GM23248 (cell line): Measurements from ENCODE around the gene FBN1. TPM values are rescaled to one million over a fixed set of nuclear protein-coding genes. Genes with fewer than 3 reads are reported as not detected.

Experiments
- DNase-seq: peaks from one replicate; pipeline ENCODE4 v3.0.0-alpha.2; 2015
- H2AFZ ChIP-seq: fragments of 200-600 bp; sonication (generic); 2 replicates; pipeline ENCODE4 v1.6.1; 2016; ENCODE audit warnings: antibody characterized with exemption
- H3F3A ChIP-seq: fragments of 200-600 bp; sonication (generic); 2 replicates; pipeline ENCODE4 v1.6.1; 2016; ENCODE audit warnings: mild to moderate bottlenecking, antibody characterized with exemption, mixed run types; ENCODE audit not compliant: insufficient read depth
- H3K27ac ChIP-seq: fragments of 200-600 bp; sonication (generic); 2 replicates; pipeline ENCODE4 v1.5.1; 2016; ENCODE audit warnings: mild to moderate bottlenecking
- H3K27me3 ChIP-seq: fragments of 200-600 bp; sonication (generic); replicated peaks from 2 replicates; pipeline ENCODE4 v1.6.1; 2016; ENCODE audit warnings: mild to moderate bottlenecking; ENCODE audit not compliant: insufficient read depth
- H3K36me3 ChIP-seq: fragments of 200-600 bp; sonication (generic); 2 replicates; pipeline ENCODE4 v1.6.1; 2016; ENCODE audit warnings: low read depth, mild to moderate bottlenecking
- H3K4me1 ChIP-seq: fragments of 200-600 bp; sonication (generic); 2 replicates; pipeline ENCODE4 v1.6.1; 2016; ENCODE audit warnings: mild to moderate bottlenecking; ENCODE audit not compliant: insufficient read depth
- H3K4me2 ChIP-seq: fragments of 200-600 bp; sonication (generic); one replicate; pipeline ENCODE4 v1.6.1; 2016; ENCODE audit warnings: mild to moderate bottlenecking; ENCODE audit not compliant: unreplicated experiment
- H3K4me3 ChIP-seq: fragments of 200-600 bp; sonication (generic); 2 replicates; pipeline ENCODE4 v1.5.1; 2016; ENCODE audit warnings: mild to moderate bottlenecking
- H3K79me2 ChIP-seq: fragments of 200-600 bp; sonication (generic); 2 replicates; pipeline ENCODE4 v1.6.1; 2016; ENCODE audit warnings: mild to moderate bottlenecking; ENCODE audit not compliant: insufficient read depth
- H3K9ac ChIP-seq: fragments of 200-600 bp; sonication (generic); 2 replicates; pipeline ENCODE4 v1.6.1; 2016; ENCODE audit warnings: mild to moderate bottlenecking
- H3K9me2 ChIP-seq: fragments of 200-600 bp; sonication (generic); 2 replicates; pipeline ENCODE4 v1.6.1; 2016; ENCODE audit warnings: mixed run types, mild to moderate bottlenecking, moderate library complexity; ENCODE audit not compliant: insufficient read depth
- H3K9me3 ChIP-seq: fragments of 200-600 bp; sonication (generic); one replicate; pipeline ENCODE4 v1.6.1; 2017; ENCODE audit warnings: low read depth
- H4K20me1 ChIP-seq: fragments of 200-600 bp; sonication (generic); 2 replicates; pipeline ENCODE4 v1.6.0; 2016; ENCODE audit not compliant: insufficient read depth
- EZH2 ChIP-seq: fragments of 200-600 bp; sonication (generic); IDR thresholded peaks from 2 replicates; pipeline ENCODE4 v1.6.1; 2018; ENCODE audit warnings: antibody characterized with exemption, mild to moderate bottlenecking; ENCODE audit not compliant: insufficient read depth, poor library complexity, severe bottlenecking
- EZH2phosphoT487 ChIP-seq: fragments of 200-600 bp; sonication (generic); IDR thresholded peaks from 2 replicates; pipeline ENCODE4 v1.6.1; 2018; ENCODE audit warnings: antibody characterized with exemption, moderate library complexity, mild to moderate bottlenecking, low read depth; ENCODE audit not compliant: insufficient read depth
- WGBS, 2 experiments: methylation state at CpG; one replicate each; pipeline ENCODE4 v1.1.6; 2015 to 2017; ENCODE audit warnings: low lambda C conversion rate in 2 of 2, low coverage in 1 of 2; ENCODE audit errors: missing lambda C conversion rate in 2 of 2; 5-methylcytosine and 5-hydroxymethylcytosine counted together
- in situ Hi-C: fragments of 300-500 bp; cut with MboI; formaldehyde crosslinking; loops from 2 replicates; pipeline ENCODE4 v1.15.0; 2020
- polyA plus RNA-seq: library from polyadenylated mRNA; unstranded; fragments of >200 nt; fragmentation: Nextera tagmentation; extraction: Ambion mirVana; gene quantifications from 2 replicates; pipeline ENCODE4 v1.2.1, GENCODE V29; 2016
- total RNA-seq: library from RNA; depleted of rRNA; stranded (reverse); fragments of >200 nt; shearing (Covaris generic); gene quantifications from 2 replicates; pipeline ENCODE4 v1.2.3, GENCODE V29; 2014

FBN1 gene
- total and polyA plus RNA-seq, 2 experiments from 2014 or later: 374 to 1,478 TPM

DNA sequence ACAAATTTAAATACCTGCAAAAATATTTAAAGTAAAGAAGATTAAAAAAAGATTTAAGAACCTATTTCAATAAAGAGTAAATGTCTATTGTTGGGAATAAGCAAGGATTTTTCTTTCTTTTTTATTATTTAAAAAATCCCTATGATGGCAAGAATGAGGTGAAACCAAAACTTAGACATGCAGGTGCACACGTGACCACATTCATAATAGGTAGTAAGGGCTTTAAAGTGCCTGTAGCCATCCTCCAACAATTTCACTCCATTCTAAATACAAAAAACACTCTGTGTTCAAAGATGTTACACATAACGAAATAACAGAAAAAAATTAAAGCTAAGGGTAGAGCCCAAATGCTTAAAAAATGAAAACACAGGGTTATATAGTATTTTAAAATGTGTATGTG lies 74.0 kb downstream of the FBN1 start:
- in situ Hi-C loops: no loop called here
- H3K79me2 ChIP-seq: peaks cover 100% of the 10 kb centered on the region
- H3K4me2 ChIP-seq: no peak overlapping the region
- no peaks in the 10 kb centered on the region for H4K20me1 ChIP-seq
- no peak overlapping the region for H3K4me3 ChIP-seq
- H3K9me2 ChIP-seq: no peaks in the 10 kb centered on the region
- no peak overlapping the region for H2AFZ ChIP-seq
- H3K36me3 ChIP-seq: peaks cover 80% of the 10 kb centered on the region; the same call in 1 of the 2 replicates
- H3F3A ChIP-seq: peaks cover 97% of the 10 kb centered on the region
- H3K27ac ChIP-seq: peak overlapping the region; percentile 49; the same call in 1 of the 2 replicates
- H3K4me1 ChIP-seq: peaks cover 32% of the 10 kb centered on the region
- no peaks in the 10 kb centered on the region for H3K9me3 ChIP-seq
- no peaks in the 10 kb centered on the region for H3K27me3 ChIP-seq
- no peak for DNase-seq
- TF ChIP-seq EZH2phosphoT487 (no peak), EZH2 (no peak)
- no peak overlapping the region for H3K9ac ChIP-seq
- WGBS, 2 experiments: 96 to 97% methylated on average over 2 of the region's 2 CpGs

DNA sequence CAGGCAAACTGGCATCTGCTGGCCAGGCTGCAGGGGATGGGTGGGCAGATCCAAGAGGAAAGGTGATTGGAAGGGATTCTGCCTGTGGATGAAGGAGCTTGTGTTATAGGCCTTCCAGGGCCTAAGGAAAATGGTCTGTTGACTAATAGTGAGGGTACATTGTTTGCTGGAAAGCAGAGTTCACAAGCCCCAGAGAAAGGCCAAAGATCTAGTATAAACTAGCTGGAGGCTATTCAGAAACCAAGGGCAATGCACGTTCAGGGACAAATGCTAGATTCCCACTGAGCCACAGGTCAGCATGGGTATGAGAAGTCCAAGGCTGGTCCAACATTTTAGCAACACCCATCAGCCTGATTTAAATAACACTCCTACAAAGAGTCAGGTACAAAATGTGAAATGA lies 74.7 kb downstream of the FBN1 start:
- no peak for TF ChIP-seq EZH2phosphoT487
- H3F3A ChIP-seq: peaks cover 96% of the 10 kb centered on the region
- peaks cover 97% of the 10 kb centered on the region for H3K79me2 ChIP-seq
- peaks cover 35% of the 10 kb centered on the region for H3K4me1 ChIP-seq
- H3K4me3 ChIP-seq: no peak overlapping the region
- H3K27me3 ChIP-seq: no peaks in the 10 kb centered on the region
- peak overlapping the region; percentile 49 for H3K27ac ChIP-seq
- H3K36me3 ChIP-seq: peaks cover 74% of the 10 kb centered on the region; the same call in 1 of the 2 replicates
- no peak overlapping the region for H3K9ac ChIP-seq
- no peak overlapping the region for H3K4me2 ChIP-seq
- no peaks in the 10 kb centered on the region for H4K20me1 ChIP-seq
- no peak overlapping the region for H2AFZ ChIP-seq
- no peak for DNase-seq
- in situ Hi-C loops: no loop called here
- H3K9me3 ChIP-seq: no peaks in the 10 kb centered on the region
- no peaks in the 10 kb centered on the region for H3K9me2 ChIP-seq
- WGBS, 2 experiments: 48 to 65% methylated on average over 1 of the region's 1 CpG

DNA sequence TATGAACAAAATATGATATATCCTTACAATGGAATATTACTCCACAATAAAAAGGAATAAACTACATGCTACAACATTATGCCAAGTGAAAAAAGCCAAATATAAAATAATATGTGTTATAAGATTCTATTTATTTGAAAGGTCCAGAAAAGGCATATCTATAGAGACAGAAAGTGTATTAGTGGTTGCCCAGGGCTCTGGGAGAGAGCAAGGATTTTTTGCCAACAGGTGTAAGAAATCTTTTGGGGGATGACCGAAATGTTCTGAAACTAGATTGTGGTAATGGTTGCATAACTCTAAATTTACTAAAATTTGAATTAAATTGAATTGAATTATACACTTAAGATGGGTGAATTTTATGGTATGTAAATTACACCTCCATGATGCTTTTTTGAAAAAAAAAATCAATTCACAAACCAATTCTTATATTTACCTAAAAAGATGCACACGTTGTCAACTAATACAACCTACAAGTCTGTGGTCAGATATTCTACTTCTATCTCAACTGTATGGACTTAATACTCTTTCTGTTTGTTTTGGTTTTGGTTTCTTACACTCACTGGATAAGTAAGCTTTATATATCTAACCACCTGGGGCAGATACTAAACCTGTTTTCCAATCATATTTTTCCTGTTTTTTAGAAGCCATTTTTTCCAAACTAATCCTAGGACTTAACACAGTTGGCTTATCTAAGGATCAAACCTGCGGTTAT lies 75.8 kb downstream of the FBN1 start:
- H3K4me3 ChIP-seq: no peak overlapping the region
- H3K79me2 ChIP-seq: peaks cover 96% of the 10 kb centered on the region
- no peak overlapping the region for H2AFZ ChIP-seq
- no peak for TF ChIP-seq EZH2phosphoT487
- TF ChIP-seq EZH2: no peak
- no peaks in the 10 kb centered on the region for H4K20me1 ChIP-seq
- DNase-seq: no peak
- in situ Hi-C loops: no loop called here
- no peaks in the 10 kb centered on the region for H3K27me3 ChIP-seq
- H3K4me2 ChIP-seq: no peak overlapping the region
- peaks cover 63% of the 10 kb centered on the region; the same call in 1 of the 2 replicates for H3K36me3 ChIP-seq
- 63 to 75% methylated on average over 3 of the region's 3 CpGs for WGBS, 2 experiments
- H3K4me1 ChIP-seq: peaks cover 46% of the 10 kb centered on the region
- H3K9me3 ChIP-seq: no peaks in the 10 kb centered on the region
- peaks cover 96% of the 10 kb centered on the region for H3F3A ChIP-seq
- H3K27ac ChIP-seq: peak overlapping the region; percentile 49
- no peak overlapping the region for H3K9ac ChIP-seq
- H3K9me2 ChIP-seq: no peaks in the 10 kb centered on the region

DNA sequence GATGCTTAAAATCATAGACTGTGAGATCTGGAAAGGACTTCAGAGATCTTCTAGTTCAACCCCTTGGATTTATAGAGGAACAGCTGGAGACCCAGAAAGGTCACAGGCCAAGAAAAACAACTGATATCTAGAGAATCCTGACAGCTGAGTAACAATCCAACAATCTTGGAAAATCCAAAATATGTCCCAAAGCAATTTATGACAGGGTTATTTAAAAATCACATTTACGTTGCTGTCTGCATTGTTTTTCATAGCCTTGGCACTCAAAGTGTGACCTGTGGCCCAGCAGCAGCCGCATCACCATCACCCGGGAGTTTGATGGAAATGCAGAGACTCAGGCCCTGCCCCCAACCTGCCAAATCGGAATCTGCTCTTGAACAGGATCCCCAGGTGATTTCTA lies 78.8 kb downstream of the FBN1 start:
- Histone ChIP-seq H2AFZ (no peak overlapping the region), H3K4me2 (peak overlapping the region; percentile 83), H3K79me2 (peaks cover 96% of the 10 kb centered on the region), H3K9me2 (no peaks in the 10 kb centered on the region; the same call in 1 of the 2 replicates), H3K4me1 (peaks cover 76% of the 10 kb centered on the region), H3K9me3 (no peaks in the 10 kb centered on the region), H3K4me3 (peak overlapping the region; percentile 37), H3K27me3 (no peaks in the 10 kb centered on the region), H4K20me1 (no peaks in the 10 kb centered on the region), H3F3A (peaks cover 93% of the 10 kb centered on the region), H3K27ac (peak overlapping the region; percentile 93), H3K9ac (peak overlapping the region; percentile 69), H3K36me3 (peaks cover 38% of the 10 kb centered on the region; the same call in 1 of the 2 replicates)
- in situ Hi-C loops: no loop called here
- WGBS, 2 experiments: 1 to 2% methylated on average over 4 of the region's 4 CpGs
- TF ChIP-seq EZH2: no peak
- TF ChIP-seq EZH2phosphoT487: no peak
- no peak for DNase-seq
